ENCODE measurements around the gene DNMT3A.

DNMT3A gene

GRCh38 chr2:25336383-25336841 is 5.3 kb downstream of the DNMT3A start:
- Histone ChIP-seq H3K9ac (ENCODE audit: low read depth, low read length, poor library complexity, severe bottlenecking) (no peak overlapping the region), H3K79me2 (ENCODE audit: insufficient read depth, low read length) (peaks cover 37% of the 10 kb centered on the region; the same call in 1 of the 2 replicates), H3K4me1 (ENCODE audit: insufficient read depth, low read length, poor library complexity, severe bottlenecking) (peaks cover 31% of the 10 kb centered on the region), H4K20me1 (ENCODE audit: insufficient read depth, low read length, poor library complexity, severe bottlenecking) (peaks cover 8% of the 10 kb centered on the region), H3K9me2 (replicated peaks; ENCODE audit: low read depth, low read length) (no peaks in the 10 kb centered on the region), H3K4me2 (ENCODE audit: low read depth, low read length, poor library complexity, severe bottlenecking) (no peak overlapping the region), H3F3A (ENCODE audit: low read depth) (no peaks in the 10 kb centered on the region), H3K4me3 (ENCODE audit: low read length, poor library complexity, severe bottlenecking) (no peak overlapping the region), H3K9me3 (ENCODE audit: insufficient read depth, low read depth, low read length) (no peaks in the 10 kb centered on the region), H3K27me3 (ENCODE audit: insufficient read depth, low read length, poor library complexity, severe bottlenecking) (no peaks in the 10 kb centered on the region), H3K36me3 (ENCODE audit: insufficient read depth, low read length) (no peaks in the 10 kb centered on the region), H2AFZ (ENCODE audit: low read length) (no peak overlapping the region)
- TF ChIP-seq EZH2phosphoT487 (IDR thresholded peaks at IDR 0.05; ENCODE audit: borderline replicate concordance) (no peak), CTCF (conservative IDR thresholded peaks at IDR 0.05; ENCODE audit: low read length) (no peak)

GRCh38 chr2:25335971-25336370 is 5.8 kb downstream of the DNMT3A start:
- Histone ChIP-seq H3K79me2 (ENCODE audit: insufficient read depth, low read length) (peaks cover 39% of the 10 kb centered on the region; the same call in 1 of the 2 replicates), H3K9ac (ENCODE audit: low read depth, low read length, poor library complexity, severe bottlenecking) (no peak overlapping the region), H3K9me2 (replicated peaks; ENCODE audit: low read depth, low read length) (no peaks in the 10 kb centered on the region), H3K36me3 (ENCODE audit: insufficient read depth, low read length) (no peaks in the 10 kb centered on the region), H3K9me3 (ENCODE audit: insufficient read depth, low read depth, low read length) (no peaks in the 10 kb centered on the region), H3K4me1 (ENCODE audit: insufficient read depth, low read length, poor library complexity, severe bottlenecking) (peaks cover 31% of the 10 kb centered on the region), H4K20me1 (ENCODE audit: insufficient read depth, low read length, poor library complexity, severe bottlenecking) (peaks cover 8% of the 10 kb centered on the region), H2AFZ (ENCODE audit: low read length) (no peak overlapping the region), H3K27me3 (ENCODE audit: insufficient read depth, low read length, poor library complexity, severe bottlenecking) (no peaks in the 10 kb centered on the region), H3K4me3 (ENCODE audit: low read length, poor library complexity, severe bottlenecking) (no peak overlapping the region), H3K4me2 (ENCODE audit: low read depth, low read length, poor library complexity, severe bottlenecking) (no peak overlapping the region), H3F3A (ENCODE audit: low read depth) (no peaks in the 10 kb centered on the region)
- TF ChIP-seq EZH2phosphoT487 (IDR thresholded peaks at IDR 0.05; ENCODE audit: borderline replicate concordance) (no peak), CTCF (conservative IDR thresholded peaks at IDR 0.05; ENCODE audit: low read length) (no peak)

- peaks cover 6% of the 10 kb centered on the region for H4K20me1 ChIP-seq (ENCODE audit: insufficient read depth, low read length, poor library complexity, severe bottlenecking)
- no peak overlapping the region for H3K4me3 ChIP-seq (ENCODE audit: low read length, poor library complexity, severe bottlenecking)
- H3K9ac ChIP-seq (ENCODE audit: low read depth, low read length, poor library complexity, severe bottlenecking), result no peak overlapping the region
- H2AFZ ChIP-seq (ENCODE audit: low read length), result no peak overlapping the region
- H3K4me1 ChIP-seq (ENCODE audit: insufficient read depth, low read length, poor library complexity, severe bottlenecking), result peaks cover 31% of the 10 kb centered on the region
- H3K9me3 ChIP-seq (ENCODE audit: insufficient read depth, low read depth, low read length), result no peaks in the 10 kb centered on the region
- H3F3A ChIP-seq (ENCODE audit: low read depth), result no peaks in the 10 kb centered on the region
- TF ChIP-seq CTCF (conservative IDR thresholded peaks at IDR 0.05; ENCODE audit: low read length) (no peak), EZH2phosphoT487 (IDR thresholded peaks at IDR 0.05; ENCODE audit: borderline replicate concordance) (no peak)
- no peaks in the 10 kb centered on the region for H3K36me3 ChIP-seq (ENCODE audit: insufficient read depth, low read length)
- peaks cover 42% of the 10 kb centered on the region; the same call in 1 of the 2 replicates for H3K79me2 ChIP-seq (ENCODE audit: insufficient read depth, low read length)
- H3K9me2 ChIP-seq (replicated peaks; ENCODE audit: low read depth, low read length), result no peaks in the 10 kb centered on the region
- H3K4me2 ChIP-seq (ENCODE audit: low read depth, low read length, poor library complexity, severe bottlenecking), result no peak overlapping the region
- no peaks in the 10 kb centered on the region for H3K27me3 ChIP-seq (ENCODE audit: insufficient read depth, low read length, poor library complexity, severe bottlenecking)
Measured at GRCh38 chr2:25335204-25335603, 6.5 kb downstream of the DNMT3A start.

Data from Loucy (cell line).